NCI-H2081 (cell line): ENCODE data around the gene ARL13B.
A peak's percentile ranks its signal among the peaks of the same experiment; 100 is the strongest.
"Not testable (repeated sequence)": the region's sequence is repeated elsewhere in the genome, so short reads cannot be mapped to it uniquely, and the experiment has no call there.

Experiments used
- DNase-seq, 2 experiments: peaks; one replicate each; lab custom pipeline; 2025; lab: John Stamatoyannopoulos, UW

ARL13B gene

DNA sequence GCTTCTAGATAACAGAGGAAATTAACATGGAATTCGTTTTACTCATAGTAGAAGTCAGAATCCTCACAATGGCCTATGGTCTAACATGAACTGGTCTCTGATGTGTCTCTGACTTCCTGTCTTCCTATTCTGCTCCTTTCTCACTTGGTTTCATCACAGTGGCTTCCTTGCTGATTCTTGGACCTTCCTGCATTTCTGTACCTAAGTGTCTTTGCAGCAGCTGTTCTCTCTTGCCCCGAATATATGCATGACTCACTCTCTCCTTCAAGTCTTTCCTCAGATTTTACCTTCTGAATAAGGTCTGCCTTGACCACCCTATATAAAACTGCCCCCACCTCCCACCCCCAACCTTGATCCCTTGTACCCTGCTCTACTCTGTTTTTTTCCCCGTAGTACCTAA is 14.1 kb downstream of the ARL13B start:
- DNase-seq, result no peak

DNA sequence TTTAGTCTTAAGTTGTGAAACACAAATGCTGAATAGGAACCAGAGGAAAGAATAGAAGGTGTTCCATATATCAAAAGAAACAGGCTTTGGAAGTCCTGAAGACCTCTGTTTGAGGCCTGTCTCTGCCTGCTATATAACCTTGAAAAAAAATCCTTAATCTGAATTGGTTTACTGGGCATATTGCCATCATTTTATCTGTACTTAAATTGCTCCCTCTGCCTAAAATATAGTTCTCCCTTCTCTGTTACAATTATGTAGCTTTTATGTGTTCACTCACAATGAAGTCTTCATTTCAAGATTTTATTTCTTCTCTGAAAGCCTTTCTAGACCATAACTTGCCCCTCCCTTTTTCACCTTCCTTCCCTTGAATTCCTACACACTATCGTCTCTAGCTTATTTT is 21.2 kb downstream of the ARL13B start:
- no peak for DNase-seq

DNA sequence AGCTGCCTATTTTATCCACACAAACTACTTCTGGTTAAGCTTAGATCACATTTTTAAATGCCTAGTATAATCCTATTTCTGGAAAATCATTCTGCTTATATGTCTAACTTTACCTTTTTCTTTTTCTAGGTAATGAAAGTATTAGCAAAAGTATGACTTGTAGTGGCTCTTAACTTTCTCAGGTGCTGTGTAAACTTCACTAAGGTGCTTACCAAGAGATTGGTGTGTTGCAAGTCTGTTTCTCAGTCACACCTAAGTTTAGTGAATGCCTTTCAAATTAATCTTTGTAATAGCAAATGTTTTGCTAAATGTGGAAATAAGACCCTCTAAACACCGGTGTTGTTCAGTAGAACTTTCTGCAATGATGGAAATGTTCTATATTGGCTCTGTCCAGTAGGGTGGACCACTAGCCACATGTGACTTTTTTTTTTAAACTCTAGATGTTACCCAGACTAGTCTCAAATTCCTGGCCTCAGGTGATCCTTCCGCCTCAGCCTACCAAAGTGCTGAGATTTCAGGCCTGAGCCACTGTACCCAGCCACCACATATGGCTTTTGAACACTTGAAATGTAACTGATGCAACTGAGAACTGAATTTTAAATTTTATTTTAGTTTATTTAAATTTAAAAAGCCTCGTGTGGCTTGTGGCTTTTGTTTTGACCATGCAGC is 22.0 kb downstream of the ARL13B start:
- no peak for DNase-seq

DNA sequence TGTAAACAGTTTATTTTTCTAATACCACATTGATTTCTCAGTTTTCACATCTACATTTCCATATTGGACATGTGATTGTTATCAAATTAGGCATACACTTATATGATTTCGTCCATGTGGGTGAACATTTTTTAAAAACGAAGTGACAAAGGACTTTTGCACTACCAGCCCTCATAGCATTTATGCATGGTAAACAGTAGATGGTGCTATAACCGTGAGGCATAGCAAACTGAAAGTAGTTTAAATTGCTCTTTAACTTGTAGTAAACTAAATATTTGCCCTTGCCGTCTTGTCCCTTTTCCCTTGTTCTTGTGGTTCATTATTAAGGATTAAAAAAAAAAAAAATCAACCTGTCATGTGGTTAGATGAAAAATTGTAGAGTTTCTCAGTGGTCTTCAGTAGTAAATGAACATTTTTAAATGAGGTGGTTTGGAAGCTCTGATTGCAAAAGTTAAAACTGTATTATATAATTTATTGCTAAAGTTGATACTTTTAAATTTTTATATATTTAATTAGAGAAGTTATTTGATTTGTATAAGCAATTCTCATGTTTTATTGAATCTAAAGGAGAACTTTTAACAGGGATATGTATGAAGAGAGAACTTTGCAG is 24.5 kb downstream of the ARL13B start:
- peak; percentile 32 to 73 for DNase-seq

DNA sequence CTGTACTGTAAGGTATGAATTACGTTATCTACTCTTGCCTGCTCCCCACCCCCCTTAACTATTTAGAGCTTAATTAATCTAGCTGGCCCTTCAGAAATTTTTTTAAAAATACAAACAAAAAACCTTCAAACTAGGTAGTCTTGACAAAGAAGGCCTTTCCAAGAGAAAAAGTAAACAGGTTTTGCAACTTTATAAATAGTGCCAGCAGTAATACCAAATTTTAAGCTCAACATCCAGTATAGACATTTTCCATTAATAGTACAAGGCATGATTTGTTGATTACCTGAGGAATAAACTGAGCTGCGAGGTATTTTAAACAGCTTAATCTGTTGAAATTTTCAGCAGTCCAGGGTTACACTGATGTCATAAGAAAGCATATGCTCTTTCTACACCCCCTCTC is 28.3 kb downstream of the ARL13B start:
- no peak for DNase-seq

DNA sequence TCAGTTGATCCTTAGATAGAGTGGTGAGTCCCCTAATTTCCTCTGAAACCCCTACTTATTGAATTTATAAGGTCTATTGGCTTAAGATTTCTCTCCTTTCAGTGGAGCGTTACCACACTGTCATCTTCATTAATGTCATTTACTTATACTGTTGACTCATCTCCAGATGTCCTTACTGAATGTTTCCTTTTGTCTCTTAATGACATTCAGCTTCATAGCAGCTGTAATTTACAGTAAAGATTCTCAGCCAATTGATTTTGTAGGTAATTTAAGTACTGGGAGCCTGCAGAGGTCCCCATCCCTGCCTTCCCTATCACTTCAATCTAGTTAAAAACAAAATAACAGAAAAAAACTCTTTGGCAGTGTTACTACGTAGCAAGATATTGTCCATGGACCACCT is 29.7 kb downstream of the ARL13B start:
- peak in 1 of 2 experiments; percentile 39 for DNase-seq

DNA sequence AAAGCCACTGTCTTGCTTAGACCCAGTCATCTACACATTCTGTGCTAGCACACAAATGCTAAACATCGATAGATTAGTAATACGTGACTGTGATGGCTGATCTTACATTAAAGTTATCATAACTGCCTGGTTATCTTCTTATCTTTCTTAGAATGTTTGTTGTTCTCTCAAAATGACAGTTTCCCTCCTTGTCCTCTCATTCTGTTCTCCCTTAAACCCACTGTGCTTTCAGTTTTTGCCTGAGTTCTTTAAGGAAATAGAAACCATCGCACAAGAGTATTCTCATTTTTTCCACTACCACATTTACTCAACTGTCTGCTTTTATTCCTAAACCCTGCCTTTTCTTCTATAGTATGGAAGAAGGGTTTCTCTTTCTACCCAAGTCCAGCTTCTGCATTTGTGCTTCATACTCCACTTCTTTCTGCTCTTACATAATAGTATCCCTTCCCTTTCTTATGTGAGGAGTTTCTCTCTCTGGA is 31.3 kb downstream of the ARL13B start:
- DNase-seq, result no peak

DNA sequence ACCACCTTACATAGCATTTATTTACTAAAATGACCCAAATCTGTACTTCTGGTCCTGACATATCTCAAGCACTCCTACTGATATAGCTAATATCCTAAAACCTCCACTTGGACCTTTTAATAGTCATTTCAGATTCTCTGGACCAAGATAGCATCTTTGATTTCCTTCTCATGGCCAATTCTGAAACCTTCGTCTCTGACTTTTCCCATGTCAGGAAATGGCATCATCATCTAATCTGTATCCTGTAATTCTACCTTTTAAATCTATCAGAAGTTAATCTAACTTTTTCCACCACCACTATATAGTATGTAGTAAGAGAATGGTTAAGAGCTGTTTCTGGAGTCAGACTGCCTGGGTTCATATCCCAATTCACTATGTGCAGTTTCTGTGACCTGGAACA is 32.2 kb downstream of the ARL13B start:
- DNase-seq, result no peak

DNA sequence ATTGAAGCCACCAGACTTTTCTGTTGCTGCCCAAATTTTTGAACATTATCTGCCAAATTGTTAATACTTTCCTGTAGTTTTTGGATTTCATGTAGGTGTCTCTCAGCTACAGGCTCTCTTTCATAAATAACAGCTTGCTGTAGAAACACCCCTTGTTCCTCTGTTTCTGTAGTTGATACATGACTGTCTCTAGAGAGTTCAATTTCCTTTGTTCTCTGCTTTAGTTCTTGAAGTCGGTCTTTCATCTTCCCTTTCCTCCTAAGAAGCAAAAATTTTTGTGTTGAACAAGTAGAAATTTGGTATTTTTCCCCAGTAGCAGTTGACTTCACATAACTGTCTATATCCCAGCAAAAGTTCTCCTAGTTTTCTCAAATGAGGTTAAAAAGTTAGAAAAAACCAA is 35.1 kb downstream of the ARL13B start:
- no peak for DNase-seq

DNA sequence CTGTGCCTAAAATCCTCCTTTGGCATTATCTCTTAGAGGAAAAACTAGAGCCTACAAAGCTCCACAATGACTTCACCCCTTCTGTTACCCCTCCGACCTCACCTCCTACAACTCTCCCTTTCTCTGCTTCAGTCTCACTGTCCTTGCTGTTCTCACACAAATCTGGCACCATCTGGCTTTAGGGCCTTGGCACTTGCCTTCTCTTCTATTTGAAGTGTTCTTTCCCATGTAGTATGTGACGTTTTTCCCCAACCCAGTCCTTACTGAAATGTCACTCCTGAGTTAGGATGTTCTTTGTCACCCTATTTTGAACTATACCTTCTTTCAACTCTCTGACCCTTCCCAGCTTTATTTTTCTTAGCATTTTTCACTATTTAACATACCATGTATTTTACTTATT is 39.7 kb downstream of the ARL13B start:
- no peak for DNase-seq

DNA sequence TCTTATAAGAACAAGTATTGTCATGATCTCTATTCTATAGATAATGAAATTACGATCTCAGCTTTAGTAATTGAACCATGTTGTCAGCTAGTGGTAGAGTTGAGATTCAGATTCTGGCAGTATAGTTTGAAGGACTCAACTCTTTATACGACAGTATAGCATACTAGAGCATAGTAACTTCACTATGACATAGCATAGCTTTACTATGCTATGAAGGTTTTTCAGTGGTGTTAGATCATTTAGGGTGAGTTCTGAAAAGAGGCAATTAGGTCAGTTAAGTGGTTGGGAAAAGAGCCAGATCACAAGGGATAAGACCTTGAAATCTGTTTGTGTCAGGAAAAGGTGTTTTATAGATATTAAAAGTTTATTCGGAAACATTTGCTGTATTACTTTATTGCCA is 40.3 kb downstream of the ARL13B start:
- DNase-seq, result no peak

DNA sequence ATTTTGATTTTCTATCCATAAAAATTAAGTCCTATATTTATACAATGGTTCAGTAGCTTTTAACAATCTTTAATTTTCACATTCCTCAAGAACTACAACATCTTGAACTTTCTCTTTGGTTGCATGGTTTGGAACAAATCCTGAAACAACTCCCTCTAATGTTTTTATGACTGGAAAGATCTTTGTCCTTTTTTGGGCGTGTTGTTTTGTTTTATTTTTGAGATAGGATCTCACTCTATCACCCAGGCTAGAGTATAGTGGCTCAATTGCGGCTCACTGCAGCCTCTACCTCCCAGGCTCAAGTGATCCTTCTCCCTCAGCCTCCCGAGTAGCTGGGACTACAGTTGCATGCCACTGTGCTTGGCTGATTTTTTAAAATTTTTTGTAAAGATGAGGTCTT is 44.4 kb downstream of the ARL13B start:
- DNase-seq, result no peak

DNA sequence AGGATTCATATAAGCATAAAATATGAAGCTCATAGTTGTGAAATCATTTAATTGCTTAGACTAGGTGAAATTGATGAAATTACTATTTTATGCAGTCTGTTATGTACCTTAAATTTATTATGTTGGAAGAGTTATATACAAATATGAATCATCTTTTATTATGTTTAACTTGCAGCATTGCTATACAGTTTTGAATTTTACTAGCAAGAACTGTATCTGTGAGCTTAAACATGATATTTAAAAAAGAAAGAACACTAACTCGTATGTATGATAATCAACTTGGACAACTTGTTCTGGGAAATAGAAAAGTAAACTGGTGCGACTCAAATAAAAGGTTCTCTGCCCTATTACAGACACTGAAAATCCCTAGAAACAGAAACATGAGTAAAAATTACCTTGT is 46.7 kb downstream of the ARL13B start:
- no peak for DNase-seq

DNA sequence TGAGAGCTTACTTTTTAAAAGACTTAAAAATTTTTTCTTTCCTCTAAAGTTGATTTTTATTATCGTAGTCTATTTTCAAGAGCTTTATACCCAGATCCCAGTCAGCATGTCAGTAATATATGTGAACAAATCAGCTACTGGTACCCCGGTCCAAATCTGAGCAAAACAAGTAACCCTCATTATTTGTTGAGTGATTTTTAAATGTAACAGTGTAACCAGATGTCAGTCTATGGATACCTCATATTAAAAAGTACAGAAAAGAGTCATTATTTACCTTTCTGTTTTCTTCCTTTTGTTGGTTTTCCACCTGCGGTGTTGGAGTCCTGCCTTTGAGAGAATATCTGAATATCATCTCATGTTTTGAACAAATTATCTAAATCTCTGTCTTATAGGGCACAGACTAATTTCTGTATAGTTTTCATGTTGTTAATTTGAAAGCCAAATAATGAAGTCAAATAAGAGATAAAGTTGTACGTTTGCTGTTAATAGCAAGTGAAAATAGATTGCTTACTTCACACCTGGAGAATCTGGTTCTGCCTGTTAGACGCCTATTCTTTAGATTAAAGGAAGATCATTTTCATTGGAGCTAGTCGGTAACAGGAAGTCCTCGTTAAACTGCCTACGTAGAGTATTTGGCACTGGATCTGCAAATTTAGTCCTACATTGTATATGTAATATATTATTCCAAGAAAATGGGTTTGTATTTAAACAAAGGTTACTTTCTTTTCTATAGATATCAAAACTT is 48.3 kb downstream of the ARL13B start, which contains the start of gene STX19:
Gene STX19, minus strand, starts transcription at position 505 of the 745 bp plus-strand sequence. CDS start 13,328 bp downstream, outside the sequence.
- peak; percentile 75 to 90 for DNase-seq

DNA sequence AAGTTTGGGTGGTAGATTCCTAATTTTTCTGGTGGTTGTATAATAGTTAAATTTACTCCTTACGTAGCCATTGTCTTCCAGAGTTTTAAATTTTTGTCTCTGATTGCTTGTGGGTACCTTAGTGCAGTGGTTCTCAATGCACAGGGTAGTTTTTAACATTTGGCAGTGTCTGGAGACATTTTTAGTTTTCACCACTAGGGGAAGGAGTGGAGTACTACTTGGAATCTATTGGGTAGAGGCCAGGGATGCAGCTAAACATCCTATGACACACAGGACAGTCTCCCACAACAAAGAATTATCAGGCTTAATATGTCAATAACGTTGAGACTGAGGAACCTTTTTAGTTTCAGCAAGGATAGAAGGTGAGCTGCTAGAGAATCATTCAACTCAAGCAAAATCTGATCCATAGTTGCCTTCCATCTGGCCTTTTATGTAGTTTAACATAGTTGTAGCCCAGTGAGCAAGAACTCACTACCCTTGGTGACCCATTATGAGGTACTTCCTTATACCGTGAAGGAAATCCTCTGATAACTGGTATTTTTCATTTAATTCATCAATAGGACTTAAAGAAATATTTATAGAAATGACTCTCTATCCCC is 57.1 kb downstream of the ARL13B start:
- DNase-seq, result peak; percentile 3 to 19

DNA sequence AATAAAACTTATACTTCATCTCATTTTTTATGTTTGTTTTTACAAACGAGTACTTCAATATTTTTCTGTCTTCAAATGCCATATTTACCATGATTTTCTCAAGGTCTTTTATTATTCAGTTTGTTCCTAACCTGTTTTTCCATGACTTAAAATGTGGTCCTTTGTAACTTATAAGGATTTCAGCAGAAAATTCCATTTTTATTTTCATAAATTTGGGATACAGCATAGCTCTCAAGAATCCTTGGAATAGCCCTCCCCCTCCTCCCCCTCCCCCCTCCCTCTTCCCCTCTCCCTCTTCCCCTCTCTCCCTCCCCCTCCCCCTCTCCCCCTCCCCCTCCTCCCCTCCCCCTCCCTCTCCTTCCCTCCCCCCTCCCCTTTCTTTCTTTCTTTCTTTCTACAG is 63.3 kb downstream of the ARL13B start:
- DNase-seq, result no peak

DNA sequence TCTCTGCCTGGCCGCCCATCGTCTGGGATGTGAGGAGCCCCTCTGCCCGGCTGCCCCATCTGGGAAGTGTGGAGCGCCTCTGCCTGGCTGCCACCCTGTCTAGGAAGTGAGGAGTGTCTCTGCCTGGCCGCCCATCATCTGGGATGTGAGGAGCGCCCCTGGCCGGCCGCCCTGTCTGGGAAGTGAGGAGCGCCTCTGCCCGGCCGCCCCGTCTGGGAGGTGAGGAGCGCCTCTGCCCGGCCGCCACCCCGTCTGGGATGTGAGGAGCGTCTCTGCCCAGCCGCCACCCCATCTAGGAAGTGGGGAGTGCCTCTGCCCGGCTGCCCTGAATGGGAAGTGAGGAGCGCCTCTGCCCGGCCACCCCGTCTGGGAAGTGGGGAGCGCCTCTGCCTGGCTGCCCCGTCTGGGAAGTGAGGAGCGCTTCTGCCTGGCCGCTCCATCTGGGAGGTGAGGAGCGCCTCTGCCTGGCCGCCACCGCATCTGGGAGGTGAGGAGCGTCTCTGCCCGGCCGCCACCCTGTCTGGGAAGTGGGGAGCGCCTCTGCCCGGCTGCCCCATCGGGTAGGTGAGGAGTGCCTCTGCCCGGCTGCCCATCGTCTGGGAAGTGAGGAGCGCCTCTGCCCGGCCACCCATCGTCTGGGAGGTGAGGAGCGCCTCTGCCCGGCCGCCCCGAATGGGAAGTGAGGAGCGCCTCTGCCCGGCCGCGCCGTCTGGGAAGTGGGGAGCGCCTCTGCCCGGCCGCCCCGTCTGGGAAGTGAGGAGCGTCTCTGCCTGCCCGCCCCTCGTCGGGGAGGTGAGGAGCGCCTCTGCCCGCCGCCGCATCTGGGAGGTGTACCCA is 64.4 kb downstream of the ARL13B start:
- DNase-seq, result not testable (repeated sequence)

DNA sequence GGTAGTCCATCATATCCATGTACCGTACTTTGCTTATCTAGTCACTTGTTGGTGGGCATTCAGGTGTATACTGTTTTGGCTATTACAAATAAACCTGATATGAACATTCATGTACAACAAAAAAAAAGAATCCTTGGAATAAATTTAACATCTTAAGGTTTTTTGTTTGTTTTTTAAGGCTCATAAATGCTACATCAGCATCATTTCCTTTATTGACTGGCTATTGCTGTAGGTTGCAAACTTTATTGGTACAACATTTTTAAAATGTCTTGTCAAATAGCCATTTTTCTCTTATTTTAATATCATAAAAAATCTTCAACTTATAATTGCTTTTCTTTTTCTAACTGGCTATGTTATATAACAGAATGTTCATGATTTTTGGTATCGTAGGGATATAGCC is 66.6 kb downstream of the ARL13B start:
- no peak for DNase-seq

DNA sequence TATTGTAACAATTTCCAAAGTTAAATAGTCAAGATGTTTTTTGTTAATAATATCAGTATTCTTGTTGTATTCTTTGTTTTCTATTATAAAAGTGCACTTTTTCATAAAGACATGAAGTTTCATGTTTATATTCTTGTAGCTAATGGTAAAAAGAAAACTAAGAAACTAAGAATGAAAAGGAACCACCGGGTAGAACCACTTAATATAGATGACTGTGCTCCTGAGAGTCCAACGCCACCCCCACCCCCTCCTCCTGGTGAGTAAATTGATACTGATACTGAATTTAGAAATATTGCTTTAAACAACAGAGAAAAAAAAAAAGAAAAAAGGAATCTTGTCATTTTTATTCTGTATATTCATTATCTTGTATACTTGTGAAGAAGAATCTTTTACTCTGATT is 69.3 kb downstream of the ARL13B start:
- no peak for DNase-seq

DNA sequence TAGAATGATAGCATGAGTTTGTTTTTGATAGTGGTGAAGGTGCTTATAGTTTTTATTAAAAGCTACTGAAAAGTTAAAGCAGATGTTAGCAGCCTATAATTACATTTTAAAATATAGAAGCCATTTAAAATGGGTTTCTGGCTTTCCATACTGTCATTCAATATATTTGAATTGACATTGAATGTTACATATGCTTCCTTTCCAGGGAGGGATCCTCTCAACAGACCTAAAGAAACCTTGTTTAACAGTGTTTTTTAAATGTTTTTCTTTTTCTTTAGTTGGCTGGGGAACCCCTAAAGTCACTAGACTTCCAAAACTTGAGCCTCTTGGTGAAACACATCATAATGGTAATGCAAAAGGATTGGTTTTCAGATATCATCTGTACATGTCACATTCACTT is 70.6 kb downstream of the ARL13B start:
- no peak for DNase-seq

DNA sequence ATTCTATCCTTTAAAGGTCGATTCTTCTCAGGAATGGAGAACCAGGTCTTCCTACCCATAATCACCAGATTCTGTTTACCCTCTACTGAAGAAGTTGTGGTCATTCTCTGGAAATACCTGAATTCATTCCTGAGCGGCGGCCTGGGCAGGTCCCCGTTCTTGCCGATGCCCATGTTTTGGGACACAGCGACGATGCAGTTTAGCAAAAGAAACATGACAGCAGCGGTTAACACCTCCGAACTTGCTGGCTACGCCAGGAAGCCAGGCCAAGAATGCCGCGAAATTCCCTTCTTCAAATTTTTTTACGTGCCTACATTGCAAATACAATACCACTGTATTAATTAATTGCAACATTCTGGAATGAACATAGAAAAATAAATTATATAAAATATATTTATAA is 81.3 kb downstream of the ARL13B start:
- DNase-seq, result no peak
